GM23338 (cell line): ENCODE data around the gene RNF214.

Source experiments
- CREB1 ChIP-seq: fragments of 250-450 bp; sonication (Bioruptor Pico); IDR thresholded peaks from 2 replicates; pipeline ENCODE4 v1.5.0; 2020; ENCODE audit warnings: low read depth, mild to moderate bottlenecking, moderate library complexity
- CTCF ChIP-seq, 2 experiments: fragments of 200-600 bp in 1 of 2; sonication (generic) in 1 of 2; conservative IDR thresholded peaks; 2 replicates each; pipeline versions ENCODE4 v1.5.1 to v1.6.1; 2016 to 2017; ENCODE audit warnings: antibody characterized with exemption in 2 of 2, low read depth in 2 of 2, mild to moderate bottlenecking in 2 of 2, moderate library complexity in 1 of 2
- EZH2 ChIP-seq: fragments of 200-600 bp; sonication (generic); IDR thresholded peaks from one replicate; pipeline ENCODE4 v1.8.0; 2017; ENCODE audit warnings: antibody characterized with exemption, mild to moderate bottlenecking, low read depth; ENCODE audit not compliant: unreplicated experiment
- EZH2phosphoT487 ChIP-seq: fragments of 200-600 bp; sonication (generic); IDR thresholded peaks from one replicate; pipeline ENCODE4 v1.8.1; 2018; ENCODE audit warnings: antibody characterized with exemption; ENCODE audit not compliant: unreplicated experiment
- JUNB ChIP-seq: IDR thresholded peaks from one replicate; pipeline ENCODE4 v1.6.1; 2016; ENCODE audit warnings: antibody characterized with exemption; ENCODE audit not compliant: unreplicated experiment
- NANOG ChIP-seq: IDR thresholded peaks from 2 replicates; pipeline ENCODE4 v1.6.1; 2016; ENCODE audit warnings: antibody characterized with exemption, borderline replicate concordance
- POLR2AphosphoS5 ChIP-seq: IDR thresholded peaks from 2 replicates; pipeline ENCODE4 v1.6.1; 2016; ENCODE audit warnings: antibody characterized with exemption, low read depth
- REST ChIP-seq: IDR thresholded peaks from one replicate; pipeline ENCODE4 v1.6.1; 2018; ENCODE audit warnings: antibody characterized with exemption; ENCODE audit not compliant: unreplicated experiment
- STAT1 ChIP-seq: IDR thresholded peaks from one replicate; pipeline ENCODE4 v1.6.1; 2016; ENCODE audit warnings: antibody characterized with exemption; ENCODE audit not compliant: unreplicated experiment
- ZNF114 ChIP-seq: fragments of 250-450 bp; sonication (Bioruptor Pico); IDR thresholded peaks from 2 replicates; pipeline ENCODE4 v1.5.0; 2020; ENCODE audit warnings: mild to moderate bottlenecking, moderate library complexity
- ZNF331 ChIP-seq: fragments of 250-450 bp; sonication (Bioruptor Pico); IDR thresholded peaks from 2 replicates; pipeline ENCODE4 v1.5.0; 2020; ENCODE audit warnings: low read depth, mild to moderate bottlenecking, moderate library complexity

GRCh38 chr11:117238221-117238620, 5.8 kb downstream of the RNF214 start:
- TF ChIP-seq CTCF (conservative IDR thresholded peaks at IDR 0.05; ENCODE audit: low read depth in 2 of 2): no peak
- no peak for TF ChIP-seq ZNF114 (CRISPR knock-in tag)
- TF ChIP-seq CREB1 (CRISPR knock-in tag): no peak
- TF ChIP-seq POLR2AphosphoS5: no peak
- TF ChIP-seq EZH2: no peak
- TF ChIP-seq EZH2phosphoT487: no peak
- no peak for TF ChIP-seq STAT1
- TF ChIP-seq JUNB: no peak
- no peak for TF ChIP-seq REST
- TF ChIP-seq ZNF331 (CRISPR knock-in tag): no peak
- TF ChIP-seq NANOG: no peak
